Endodermal cell (in vitro differentiated cells): Measurements from ENCODE around the gene TMEM44. TPM values are rescaled to one million over a fixed set of nuclear protein-coding genes. Genes with fewer than 3 reads are reported as not detected.

Source experiments
- DNase-seq: peaks from one replicate; pipeline ENCODE4 v3.0.0-alpha.2; 2017
- H3K27ac ChIP-seq: 2 replicates; pipeline ENCODE4 v1.5.1; 2013; ENCODE audit warnings: mild to moderate bottlenecking, low read depth, low read length, moderate library complexity
- H3K27me3 ChIP-seq: 2 replicates; pipeline ENCODE4 v1.6.1; 2013; ENCODE audit warnings: mild to moderate bottlenecking, low read length, moderate library complexity; ENCODE audit not compliant: insufficient read depth, control insufficient read depth, poor library complexity, severe bottlenecking
- H3K36me3 ChIP-seq: 2 replicates; pipeline ENCODE4 v1.7.0; 2013; ENCODE audit warnings: mild to moderate bottlenecking, low read length, moderate library complexity; ENCODE audit not compliant: control insufficient read depth, insufficient read depth
- H3K4me1 ChIP-seq: one replicate; pipeline ENCODE4 v1.7.0; 2013; ENCODE audit warnings: low read length; ENCODE audit not compliant: control insufficient read depth, insufficient read depth
- H3K4me3 ChIP-seq: 2 replicates; pipeline ENCODE4 v1.5.1; 2013; ENCODE audit warnings: mild to moderate bottlenecking, low read length, moderate library complexity
- H3K9ac ChIP-seq: 2 replicates; pipeline ENCODE4 v1.6.1; 2013; ENCODE audit warnings: mild to moderate bottlenecking, low read length, moderate library complexity; ENCODE audit not compliant: poor library complexity, severe bottlenecking; ENCODE audit errors: extremely low read depth
- H3K9me3 ChIP-seq: 2 replicates; pipeline ENCODE4 v1.6.1; 2013; ENCODE audit warnings: mild to moderate bottlenecking, low read length, moderate library complexity; ENCODE audit not compliant: control insufficient read depth
- H3K27ac Mint-ChIP-seq: 2 replicates; pipeline ENCODE4 v1.8.0; 2020; ENCODE audit warnings: mixed read lengths
- H3K27me3 Mint-ChIP-seq: 2 replicates; pipeline ENCODE4 v1.8.0; 2021; ENCODE audit warnings: mild to moderate bottlenecking, mixed read lengths; ENCODE audit not compliant: insufficient read depth
- H3K36me3 Mint-ChIP-seq: 2 replicates; pipeline ENCODE4 v1.8.0; 2020; ENCODE audit warnings: low read depth, mixed read lengths
- H3K4me1 Mint-ChIP-seq: 2 replicates; pipeline ENCODE4 v1.8.0; 2020; ENCODE audit warnings: mixed read lengths
- H3K4me3 Mint-ChIP-seq: 2 replicates; pipeline ENCODE4 v1.8.0; 2020; ENCODE audit warnings: mild to moderate bottlenecking, moderate library complexity, mixed read lengths
- H3K9me3 Mint-ChIP-seq: 2 replicates; pipeline ENCODE4 v1.8.0; 2020; ENCODE audit warnings: mild to moderate bottlenecking, mixed read lengths
- WGBS, 2 experiments: methylation state at CpG; one replicate each; pipeline versions ENCODE4 v1.1.5 to v1.1.7; 2013; ENCODE audit warnings: missing lambda C conversion rate in 2 of 2, mixed read lengths in 1 of 2; ENCODE audit not compliant: insufficient coverage in 1 of 2, insufficient read length in 1 of 2; 5-methylcytosine and 5-hydroxymethylcytosine counted together
- total RNA-seq, 2 donors: library from RNA; stranded (reverse); fragmentation: NEBNext Ultra II Directional in 1 of 2; extraction: Animal tissue kit (Norgen Biotek cat#: 25700) in 1 of 2; gene quantifications; 2 replicates in 1 of 2; 3 replicates in 1 of 2; pipeline ENCODE4 v1.2.1, GENCODE V29; 2021
- TF ChIP-seq, protein P1 (sequence below): fragments of 200-600 bp; sonication (generic); conservative IDR thresholded peaks from 2 replicates; pipeline ENCODE4 v1.5.0; 2021; ENCODE audit warnings: antibody characterized with exemption, mild to moderate bottlenecking

TMEM44 gene
- total RNA-seq, 2 donors from 2014 or later = 31.0 to 34.4 TPM

GRCh38 chr3:194675680-194676079, 42.5 kb upstream of the TMEM44 start:
- DNase-seq = no peak
- 96% methylated on average over 3 of the region's 4 CpGs; no CpG with 5 or more reads in 1 of the 2 experiments for WGBS, 2 experiments
- TF ChIP-seq, protein P1, sequence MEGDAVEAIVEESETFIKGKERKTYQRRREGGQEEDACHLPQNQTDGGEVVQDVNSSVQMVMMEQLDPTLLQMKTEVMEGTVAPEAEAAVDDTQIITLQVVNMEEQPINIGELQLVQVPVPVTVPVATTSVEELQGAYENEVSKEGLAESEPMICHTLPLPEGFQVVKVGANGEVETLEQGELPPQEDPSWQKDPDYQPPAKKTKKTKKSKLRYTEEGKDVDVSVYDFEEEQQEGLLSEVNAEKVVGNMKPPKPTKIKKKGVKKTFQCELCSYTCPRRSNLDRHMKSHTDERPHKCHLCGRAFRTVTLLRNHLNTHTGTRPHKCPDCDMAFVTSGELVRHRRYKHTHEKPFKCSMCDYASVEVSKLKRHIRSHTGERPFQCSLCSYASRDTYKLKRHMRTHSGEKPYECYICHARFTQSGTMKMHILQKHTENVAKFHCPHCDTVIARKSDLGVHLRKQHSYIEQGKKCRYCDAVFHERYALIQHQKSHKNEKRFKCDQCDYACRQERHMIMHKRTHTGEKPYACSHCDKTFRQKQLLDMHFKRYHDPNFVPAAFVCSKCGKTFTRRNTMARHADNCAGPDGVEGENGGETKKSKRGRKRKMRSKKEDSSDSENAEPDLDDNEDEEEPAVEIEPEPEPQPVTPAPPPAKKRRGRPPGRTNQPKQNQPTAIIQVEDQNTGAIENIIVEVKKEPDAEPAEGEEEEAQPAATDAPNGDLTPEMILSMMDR = no peak

GRCh38 chr3:194675081-194675640, 41.9 kb upstream of the TMEM44 start:
- TF ChIP-seq, protein P1 = no peak
- H3K27me3 Mint-ChIP-seq = peaks cover 7% of the 10 kb centered on the region
- Histone ChIP-seq H3K9ac (no peak overlapping the region), H3K9me3 (no peaks in the 10 kb centered on the region), H3K4me3 (no peak overlapping the region), H3K27me3 (peaks cover 22% of the 10 kb centered on the region), H3K4me1 (no peaks in the 10 kb centered on the region), H3K36me3 (peaks cover under 1% of the 10 kb centered on the region), H3K27ac (no peak overlapping the region)
- no peaks in the 10 kb centered on the region for H3K9me3 Mint-ChIP-seq
- H3K36me3 Mint-ChIP-seq = no peaks in the 10 kb centered on the region
- peaks cover 6% of the 10 kb centered on the region for H3K4me1 Mint-ChIP-seq
- 84 to 91% methylated on average over 9 to 11 of the region's 12 CpGs for WGBS, 2 experiments
- no peak overlapping the region for H3K27ac Mint-ChIP-seq
- H3K4me3 Mint-ChIP-seq = no peak overlapping the region
- DNase-seq = no peak

More at GRCh38 chr3:194675680-194676079, 42.5 kb upstream of the TMEM44 start:
- Histone ChIP-seq H3K9me3 (no peaks in the 10 kb centered on the region), H3K27ac (no peak overlapping the region), H3K27me3 (peaks cover 22% of the 10 kb centered on the region), H3K4me3 (no peak overlapping the region), H3K4me1 (no peaks in the 10 kb centered on the region), H3K9ac (no peak overlapping the region), H3K36me3 (no peaks in the 10 kb centered on the region)
- no peak overlapping the region for H3K27ac Mint-ChIP-seq
- H3K36me3 Mint-ChIP-seq = no peaks in the 10 kb centered on the region
- peaks cover 7% of the 10 kb centered on the region for H3K27me3 Mint-ChIP-seq
- peaks cover 5% of the 10 kb centered on the region for H3K4me1 Mint-ChIP-seq
- no peak overlapping the region for H3K4me3 Mint-ChIP-seq
- no peaks in the 10 kb centered on the region for H3K9me3 Mint-ChIP-seq

DNA sequence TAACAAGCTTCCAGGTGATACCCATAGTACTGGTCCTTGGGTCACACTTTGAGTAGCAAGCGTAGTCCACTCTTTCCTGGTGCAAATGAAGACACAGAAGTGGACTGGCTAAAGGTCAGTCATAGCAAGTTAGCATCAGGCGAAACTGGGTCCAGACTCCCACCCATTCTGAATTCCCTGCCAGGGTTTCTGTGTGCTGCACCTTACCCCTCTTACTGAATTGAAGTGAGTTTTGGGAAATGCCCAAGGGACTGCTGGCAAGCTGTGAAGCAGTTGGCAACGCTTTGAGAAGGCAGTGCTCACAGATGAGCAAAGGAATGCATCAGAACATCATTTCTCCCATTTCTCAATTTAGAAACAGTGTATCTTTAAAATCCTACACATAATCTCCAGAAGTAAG, 40.5 kb upstream of the TMEM44 start:
- Histone ChIP-seq H3K4me3 (no peak overlapping the region), H3K9ac (no peak overlapping the region), H3K27me3 (peaks cover 22% of the 10 kb centered on the region), H3K36me3 (peaks cover 14% of the 10 kb centered on the region), H3K27ac (no peak overlapping the region), H3K4me1 (no peaks in the 10 kb centered on the region), H3K9me3 (no peaks in the 10 kb centered on the region)
- H3K4me3 Mint-ChIP-seq = no peak overlapping the region
- 85% methylated on average over 3 of the region's 3 CpGs for WGBS, 2 experiments
- H3K4me1 Mint-ChIP-seq = peaks cover 6% of the 10 kb centered on the region
- no peak overlapping the region for H3K27ac Mint-ChIP-seq
- TF ChIP-seq, protein P1 = no peak
- no peak for DNase-seq
- no peaks in the 10 kb centered on the region for H3K9me3 Mint-ChIP-seq
- H3K36me3 Mint-ChIP-seq = peaks cover 10% of the 10 kb centered on the region
- H3K27me3 Mint-ChIP-seq = peaks cover 7% of the 10 kb centered on the region
